PC-3 (cell line): ENCODE results near the gene CPE.
"Not testable (repeated sequence)": the region's sequence is repeated elsewhere in the genome, so short reads cannot be mapped to it uniquely, and the experiment has no call there.

Source experiments
- EZH2phosphoT487 ChIP-seq: fragments of 300-600 bp; sonication (generic); IDR thresholded peaks from 2 replicates; pipeline ENCODE4 v1.6.1; 2018; ENCODE audit warnings: mild to moderate bottlenecking, antibody characterized with exemption, low read length, borderline replicate concordance
- TF ChIP-seq, protein P1 (sequence below): fragments of 300-600 bp; sonication (generic); conservative IDR thresholded peaks from 2 replicates; pipeline ENCODE4 v1.5.1; 2017; ENCODE audit warnings: antibody characterized with exemption, low read depth, mild to moderate bottlenecking, low read length

GRCh38 chr4:165342340-165342739 is 36.5 kb upstream of the CPE start:
- TF ChIP-seq, protein P1, sequence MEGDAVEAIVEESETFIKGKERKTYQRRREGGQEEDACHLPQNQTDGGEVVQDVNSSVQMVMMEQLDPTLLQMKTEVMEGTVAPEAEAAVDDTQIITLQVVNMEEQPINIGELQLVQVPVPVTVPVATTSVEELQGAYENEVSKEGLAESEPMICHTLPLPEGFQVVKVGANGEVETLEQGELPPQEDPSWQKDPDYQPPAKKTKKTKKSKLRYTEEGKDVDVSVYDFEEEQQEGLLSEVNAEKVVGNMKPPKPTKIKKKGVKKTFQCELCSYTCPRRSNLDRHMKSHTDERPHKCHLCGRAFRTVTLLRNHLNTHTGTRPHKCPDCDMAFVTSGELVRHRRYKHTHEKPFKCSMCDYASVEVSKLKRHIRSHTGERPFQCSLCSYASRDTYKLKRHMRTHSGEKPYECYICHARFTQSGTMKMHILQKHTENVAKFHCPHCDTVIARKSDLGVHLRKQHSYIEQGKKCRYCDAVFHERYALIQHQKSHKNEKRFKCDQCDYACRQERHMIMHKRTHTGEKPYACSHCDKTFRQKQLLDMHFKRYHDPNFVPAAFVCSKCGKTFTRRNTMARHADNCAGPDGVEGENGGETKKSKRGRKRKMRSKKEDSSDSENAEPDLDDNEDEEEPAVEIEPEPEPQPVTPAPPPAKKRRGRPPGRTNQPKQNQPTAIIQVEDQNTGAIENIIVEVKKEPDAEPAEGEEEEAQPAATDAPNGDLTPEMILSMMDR = not testable (repeated sequence)
- not testable (repeated sequence) for TF ChIP-seq EZH2phosphoT487
